A549 (cell line): ENCODE data around the gene SCUBE3.

Source experiments
- CTCF ChIP-seq: fragments of >200 bp; sonication (Bioruptor Twin); formaldehyde crosslinking; IDR thresholded peaks from 3 replicates; pipeline ENCODE4 v1.5.1; 2016
- HDAC2 ChIP-seq: fragments of 200-600 bp; sonication (generic); IDR thresholded peaks from 2 replicates; pipeline ENCODE4 v1.6.1; 2016
- POLR2A ChIP-seq: IDR thresholded peaks from 2 replicates; pipeline ENCODE4 v1.6.1; 2012; ENCODE audit warnings: mild to moderate bottlenecking, low read length

- TF ChIP-seq POLR2A = no peak
- TF ChIP-seq HDAC2 = no peak
- TF ChIP-seq CTCF = no peak
Observed at GRCh38 chr6:35260591-35261570, 47.1 kb downstream of the SCUBE3 start.
